ENCODE data around the gene ECD.

ECD gene

GRCh38 chr10:73186266-73186665, 18.5 kb upstream of the ECD start:
- no peaks in the 10 kb centered on the region for H3K9me3 ChIP-seq (ENCODE audit: control insufficient read depth in 2 of 2, low read length in 2 of 2)
- H3K4me1 ChIP-seq (ENCODE audit: control insufficient read depth in 2 of 2, insufficient read depth in 2 of 2, low read length in 2 of 2) = no peaks in the 10 kb centered on the region
- no peak overlapping the region for H3K4me3 ChIP-seq (ENCODE audit: low read length in 2 of 2)
- peaks cover 10 to 12% of the 10 kb centered on the region in 2 donors for H3K36me3 ChIP-seq (ENCODE audit: control insufficient read depth in 2 of 2, insufficient read depth in 2 of 2, low read length in 2 of 2)
- H3K27ac ChIP-seq (ENCODE audit: low read depth in 2 of 2, low read length in 2 of 2) = no peak overlapping the region
- H3K27me3 ChIP-seq (ENCODE audit: control insufficient read depth in 2 of 2, insufficient read depth in 2 of 2, low read length in 2 of 2) = no peaks in the 10 kb centered on the region
- no peak overlapping the region for H3K9ac ChIP-seq (ENCODE audit: low read depth in 1 of 2, low read length in 2 of 2)

DNA sequence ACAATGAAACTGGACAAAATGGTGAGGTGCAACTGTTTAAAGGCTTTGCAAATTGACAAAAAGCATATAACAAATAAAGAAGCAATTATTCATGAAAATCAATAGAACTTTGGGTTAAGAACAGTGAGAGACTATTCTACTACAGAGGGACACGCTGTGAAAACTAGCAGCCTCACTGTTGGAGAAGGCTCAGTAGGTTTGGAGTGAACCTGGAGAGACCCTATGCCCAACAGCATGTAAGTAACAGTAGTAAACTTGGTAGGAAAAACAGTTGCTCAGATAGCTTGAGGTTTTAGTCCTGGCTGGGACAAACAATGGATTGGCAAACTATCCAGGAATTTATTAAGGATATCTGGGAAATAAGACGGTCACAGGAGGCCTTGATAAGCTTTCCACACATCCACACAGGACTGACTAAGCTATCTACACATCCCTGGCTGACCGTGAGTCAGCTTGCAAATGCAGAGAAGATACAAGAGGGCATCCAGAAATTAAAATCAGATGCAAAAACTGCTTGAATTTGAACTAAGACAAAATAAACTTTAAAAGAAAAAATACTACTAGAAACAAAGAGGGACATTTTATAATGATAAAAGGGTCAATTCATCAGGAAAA, 16.0 kb upstream of the ECD start:
- Histone ChIP-seq H3K4me3 (ENCODE audit: low read length in 2 of 2) (no peak overlapping the region), H3K27me3 (ENCODE audit: control insufficient read depth in 2 of 2, insufficient read depth in 2 of 2, low read length in 2 of 2) (no peaks in the 10 kb centered on the region), H3K27ac (ENCODE audit: low read depth in 2 of 2, low read length in 2 of 2) (no peak overlapping the region), H3K36me3 (ENCODE audit: control insufficient read depth in 2 of 2, insufficient read depth in 2 of 2, low read length in 2 of 2) (peaks cover 10 to 18% of the 10 kb centered on the region in 2 donors), H3K9ac (ENCODE audit: low read depth in 1 of 2, low read length in 2 of 2) (no peak overlapping the region), H3K9me3 (ENCODE audit: control insufficient read depth in 2 of 2, low read length in 2 of 2) (no peaks in the 10 kb centered on the region), H3K4me1 (ENCODE audit: control insufficient read depth in 2 of 2, insufficient read depth in 2 of 2, low read length in 2 of 2) (no peaks in the 10 kb centered on the region)

DNA sequence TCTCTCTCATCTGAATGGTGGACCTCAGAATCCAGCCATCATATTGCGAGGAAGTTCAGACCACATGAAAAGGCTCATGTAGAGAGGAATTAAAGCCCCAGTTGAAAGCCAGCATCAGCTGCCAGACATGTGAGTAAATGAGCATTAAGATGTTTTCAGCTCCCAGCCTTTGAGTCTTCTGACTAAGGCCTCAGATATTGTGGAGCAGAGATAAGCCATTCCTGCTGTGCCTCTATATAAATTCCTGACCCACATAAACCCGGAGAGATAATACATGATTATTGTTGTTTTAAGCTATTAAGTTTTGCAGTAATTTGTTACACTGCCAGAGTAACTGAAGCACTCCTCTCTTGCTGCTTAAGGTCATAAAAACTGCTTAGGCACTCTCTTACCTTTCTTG, 14.8 kb upstream of the ECD start:
- no peaks in the 10 kb centered on the region for H3K9me3 ChIP-seq (ENCODE audit: control insufficient read depth in 2 of 2, low read length in 2 of 2)
- H3K27ac ChIP-seq (ENCODE audit: low read depth in 2 of 2, low read length in 2 of 2) = no peak overlapping the region
- peaks cover 10 to 18% of the 10 kb centered on the region in 2 donors for H3K36me3 ChIP-seq (ENCODE audit: control insufficient read depth in 2 of 2, insufficient read depth in 2 of 2, low read length in 2 of 2)
- H3K9ac ChIP-seq (ENCODE audit: low read depth in 1 of 2, low read length in 2 of 2) = no peak overlapping the region
- H3K4me1 ChIP-seq (ENCODE audit: control insufficient read depth in 2 of 2, insufficient read depth in 2 of 2, low read length in 2 of 2) = no peaks in the 10 kb centered on the region
- no peak overlapping the region for H3K4me3 ChIP-seq (ENCODE audit: low read length in 2 of 2)
- H3K27me3 ChIP-seq (ENCODE audit: control insufficient read depth in 2 of 2, insufficient read depth in 2 of 2, low read length in 2 of 2) = no peaks in the 10 kb centered on the region

- peaks cover 5 to 6% of the 10 kb centered on the region in 2 donors for H3K36me3 ChIP-seq (ENCODE audit: control insufficient read depth in 2 of 2, insufficient read depth in 2 of 2, low read length in 2 of 2)
- H3K9me3 ChIP-seq (ENCODE audit: control insufficient read depth in 2 of 2, low read length in 2 of 2) = no peaks in the 10 kb centered on the region
- no peak overlapping the region for H3K9ac ChIP-seq (ENCODE audit: low read depth in 1 of 2, low read length in 2 of 2)
- H3K27ac ChIP-seq (ENCODE audit: low read depth in 2 of 2, low read length in 2 of 2) = no peak overlapping the region
- H3K4me3 ChIP-seq (ENCODE audit: low read length in 2 of 2) = no peak overlapping the region
- H3K4me1 ChIP-seq (ENCODE audit: control insufficient read depth in 2 of 2, insufficient read depth in 2 of 2, low read length in 2 of 2) = no peaks in the 10 kb centered on the region
- no peaks in the 10 kb centered on the region for H3K27me3 ChIP-seq (ENCODE audit: control insufficient read depth in 2 of 2, insufficient read depth in 2 of 2, low read length in 2 of 2)
Observed at GRCh38 chr10:73174148-73174925, 6.5 kb upstream of the ECD start.

DNA sequence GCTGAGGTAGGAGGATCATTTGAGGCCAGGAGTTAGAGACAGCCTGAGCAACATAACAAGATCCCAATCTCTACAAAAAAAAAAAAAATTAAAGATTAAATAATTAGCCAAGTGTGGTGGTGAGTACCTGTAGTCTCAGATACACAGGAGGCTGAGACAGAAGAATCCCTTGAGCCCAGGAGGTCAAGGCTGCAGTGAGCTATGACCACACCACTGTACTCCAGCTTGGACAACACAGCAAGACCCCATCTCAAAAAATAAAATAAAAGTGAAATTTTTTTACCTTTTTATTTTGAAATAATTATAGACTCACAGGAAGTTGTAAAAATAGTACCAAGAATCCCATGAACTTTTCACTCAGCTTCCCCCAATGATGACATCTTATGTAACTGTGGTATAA, 5.1 kb upstream of the ECD start:
- Histone ChIP-seq H3K27me3 (ENCODE audit: control insufficient read depth in 2 of 2, insufficient read depth in 2 of 2, low read length in 2 of 2) (no peaks in the 10 kb centered on the region), H3K4me1 (ENCODE audit: control insufficient read depth in 2 of 2, insufficient read depth in 2 of 2, low read length in 2 of 2) (peaks cover 5 to 7% of the 10 kb centered on the region in 2 donors), H3K36me3 (ENCODE audit: control insufficient read depth in 2 of 2, insufficient read depth in 2 of 2, low read length in 2 of 2) (peaks cover 5 to 6% of the 10 kb centered on the region in 2 donors)

GRCh38 chr10:73169320-73169719, 1.5 kb upstream of the ECD start:
- Histone ChIP-seq H3K27ac (ENCODE audit: low read depth in 2 of 2, low read length in 2 of 2) (no peak overlapping the region), H3K9me3 (ENCODE audit: control insufficient read depth in 2 of 2, low read length in 2 of 2) (no peaks in the 10 kb centered on the region), H3K27me3 (ENCODE audit: control insufficient read depth in 2 of 2, insufficient read depth in 2 of 2, low read length in 2 of 2) (no peaks in the 10 kb centered on the region), H3K9ac (ENCODE audit: low read depth in 1 of 2, low read length in 2 of 2) (no peak overlapping the region), H3K4me3 (ENCODE audit: low read length in 2 of 2) (no peak overlapping the region), H3K36me3 (ENCODE audit: control insufficient read depth in 2 of 2, insufficient read depth in 2 of 2, low read length in 2 of 2) (no peaks in the 10 kb centered on the region), H3K4me1 (ENCODE audit: control insufficient read depth in 2 of 2, insufficient read depth in 2 of 2, low read length in 2 of 2) (peaks cover 10 to 16% of the 10 kb centered on the region in 2 donors)

More for the DNA sequence above, 5.1 kb upstream of the ECD start:
- no peaks in the 10 kb centered on the region for H3K9me3 ChIP-seq (ENCODE audit: control insufficient read depth in 2 of 2, low read length in 2 of 2)
- H3K4me3 ChIP-seq (ENCODE audit: low read length in 2 of 2) = no peak overlapping the region
- no peak overlapping the region for H3K9ac ChIP-seq (ENCODE audit: low read depth in 1 of 2, low read length in 2 of 2)
- H3K27ac ChIP-seq (ENCODE audit: low read depth in 2 of 2, low read length in 2 of 2) = no peak overlapping the region

DNA sequence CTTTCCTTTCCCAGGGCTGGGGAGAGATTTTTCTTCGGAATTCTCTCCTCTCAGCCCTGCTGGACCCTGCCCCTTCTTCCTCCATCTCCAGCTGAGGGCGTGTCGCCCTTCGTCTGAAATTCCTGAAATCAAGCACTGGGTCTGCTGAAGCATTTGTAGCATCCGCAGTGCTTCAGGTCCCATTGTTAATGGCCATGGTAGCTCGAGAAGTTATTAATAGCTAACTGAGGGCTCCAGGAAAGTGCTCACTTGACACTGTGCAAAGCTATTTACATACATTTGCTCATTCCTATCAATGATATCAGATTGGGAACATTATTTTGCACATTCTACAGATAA, 626 bp upstream of the ECD start:
- H3K9me3 ChIP-seq (ENCODE audit: control insufficient read depth in 2 of 2, low read length in 2 of 2) = no peaks in the 10 kb centered on the region
- H3K27ac ChIP-seq (ENCODE audit: low read depth in 2 of 2, low read length in 2 of 2) = peak overlapping the region; percentile 87 to 95
- H3K4me1 ChIP-seq (ENCODE audit: control insufficient read depth in 2 of 2, insufficient read depth in 2 of 2, low read length in 2 of 2) = peaks cover 10 to 16% of the 10 kb centered on the region in 2 donors
- H3K9ac ChIP-seq (ENCODE audit: low read depth in 1 of 2, low read length in 2 of 2) = peak overlapping the region; percentile 99
- no peaks in the 10 kb centered on the region for H3K27me3 ChIP-seq (ENCODE audit: control insufficient read depth in 2 of 2, insufficient read depth in 2 of 2, low read length in 2 of 2)
- peak overlapping the region; percentile 100 for H3K4me3 ChIP-seq (ENCODE audit: low read length in 2 of 2)
- H3K36me3 ChIP-seq (ENCODE audit: control insufficient read depth in 2 of 2, insufficient read depth in 2 of 2, low read length in 2 of 2) = peaks cover 0 to 3% of the 10 kb centered on the region in 2 donors

DNA sequence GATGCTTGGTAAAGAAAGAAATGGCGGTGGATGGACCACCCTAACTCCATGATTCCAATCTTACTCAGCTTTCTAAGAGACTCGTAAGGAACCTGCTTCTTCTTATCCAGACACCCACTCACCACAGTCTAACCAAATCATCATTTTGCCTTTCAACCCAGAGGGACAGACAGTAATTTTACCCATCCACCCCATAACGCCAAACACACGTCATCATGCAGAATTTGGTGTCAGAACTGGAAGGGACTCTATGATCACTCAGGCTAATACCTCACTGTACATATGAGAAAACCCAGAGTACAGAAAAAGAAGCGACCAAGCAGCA, 388 bp downstream of the ECD start:
- H3K36me3 ChIP-seq (ENCODE audit: control insufficient read depth in 2 of 2, insufficient read depth in 2 of 2, low read length in 2 of 2) = peaks cover 5 to 11% of the 10 kb centered on the region in 2 donors
- H3K9ac ChIP-seq (ENCODE audit: low read depth in 1 of 2, low read length in 2 of 2) = peak overlapping the region; percentile 99
- H3K4me3 ChIP-seq (ENCODE audit: low read length in 2 of 2) = peak overlapping the region; percentile 100
- H3K4me1 ChIP-seq (ENCODE audit: control insufficient read depth in 2 of 2, insufficient read depth in 2 of 2, low read length in 2 of 2) = peaks cover 10 to 16% of the 10 kb centered on the region in 2 donors
- H3K27me3 ChIP-seq (ENCODE audit: control insufficient read depth in 2 of 2, insufficient read depth in 2 of 2, low read length in 2 of 2) = no peaks in the 10 kb centered on the region
- H3K27ac ChIP-seq (ENCODE audit: low read depth in 2 of 2, low read length in 2 of 2) = peak overlapping the region; percentile 87 to 95
- no peaks in the 10 kb centered on the region for H3K9me3 ChIP-seq (ENCODE audit: control insufficient read depth in 2 of 2, low read length in 2 of 2)

- no peaks in the 10 kb centered on the region for H3K9me3 ChIP-seq (ENCODE audit: control insufficient read depth in 2 of 2, low read length in 2 of 2)
- peaks cover 5 to 12% of the 10 kb centered on the region in 2 donors for H3K36me3 ChIP-seq (ENCODE audit: control insufficient read depth in 2 of 2, insufficient read depth in 2 of 2, low read length in 2 of 2)
- no peak overlapping the region for H3K27ac ChIP-seq (ENCODE audit: low read depth in 2 of 2, low read length in 2 of 2)
- peak overlapping the region; percentile 99 for H3K9ac ChIP-seq (ENCODE audit: low read depth in 1 of 2, low read length in 2 of 2)
- H3K27me3 ChIP-seq (ENCODE audit: control insufficient read depth in 2 of 2, insufficient read depth in 2 of 2, low read length in 2 of 2) = no peaks in the 10 kb centered on the region
- H3K4me3 ChIP-seq (ENCODE audit: low read length in 2 of 2) = peak overlapping the region; percentile 100
- peaks cover 10 to 16% of the 10 kb centered on the region in 2 donors for H3K4me1 ChIP-seq (ENCODE audit: control insufficient read depth in 2 of 2, insufficient read depth in 2 of 2, low read length in 2 of 2)
Observed at GRCh38 chr10:73166972-73167371, 836 bp downstream of the ECD start.

GRCh38 chr10:73163096-73163495, 4.7 kb downstream of the ECD start:
- no peak overlapping the region for H3K27ac ChIP-seq (ENCODE audit: low read depth in 2 of 2, low read length in 2 of 2)
- no peak overlapping the region for H3K4me3 ChIP-seq (ENCODE audit: low read length in 2 of 2)

More at GRCh38 chr10:73163096-73163495, 4.7 kb downstream of the ECD start:
- peaks cover 5 to 12% of the 10 kb centered on the region in 2 donors for H3K36me3 ChIP-seq (ENCODE audit: control insufficient read depth in 2 of 2, insufficient read depth in 2 of 2, low read length in 2 of 2)
- peaks cover 5 to 9% of the 10 kb centered on the region in 2 donors for H3K4me1 ChIP-seq (ENCODE audit: control insufficient read depth in 2 of 2, insufficient read depth in 2 of 2, low read length in 2 of 2)
- H3K9me3 ChIP-seq (ENCODE audit: control insufficient read depth in 2 of 2, low read length in 2 of 2) = no peaks in the 10 kb centered on the region
- H3K9ac ChIP-seq (ENCODE audit: low read depth in 1 of 2, low read length in 2 of 2) = no peak overlapping the region
- no peaks in the 10 kb centered on the region for H3K27me3 ChIP-seq (ENCODE audit: control insufficient read depth in 2 of 2, insufficient read depth in 2 of 2, low read length in 2 of 2)

Data from mucosa of rectum (tissue), 2 donors.